Stimulated activated CD4-positive, alpha-beta T cell treated with anti-CD3 and anti-CD28 coated beads, Interleukin-1b, Interleukin-23, amount 100 ng/mL, for 1 hour (primary cell): ENCODE data around the gene CHMP2A.
A peak's percentile ranks its signal among the peaks of the same experiment; 100 is the strongest.

Experiments
- DNase-seq, 2 donors: peaks; one replicate each; pipeline ENCODE4 v3.0.0-alpha.2; 2020; ENCODE audit warnings: low read depth in 2 of 2

Gene CHMP2A

GRCh38 chr19:58569943-58570670 lies 15.2 kb upstream of the CHMP2A start:
- no peak for DNase-seq

GRCh38 chr19:58569191-58569942 lies 14.5 kb upstream of the CHMP2A start:
- DNase-seq = no peak

DNA sequence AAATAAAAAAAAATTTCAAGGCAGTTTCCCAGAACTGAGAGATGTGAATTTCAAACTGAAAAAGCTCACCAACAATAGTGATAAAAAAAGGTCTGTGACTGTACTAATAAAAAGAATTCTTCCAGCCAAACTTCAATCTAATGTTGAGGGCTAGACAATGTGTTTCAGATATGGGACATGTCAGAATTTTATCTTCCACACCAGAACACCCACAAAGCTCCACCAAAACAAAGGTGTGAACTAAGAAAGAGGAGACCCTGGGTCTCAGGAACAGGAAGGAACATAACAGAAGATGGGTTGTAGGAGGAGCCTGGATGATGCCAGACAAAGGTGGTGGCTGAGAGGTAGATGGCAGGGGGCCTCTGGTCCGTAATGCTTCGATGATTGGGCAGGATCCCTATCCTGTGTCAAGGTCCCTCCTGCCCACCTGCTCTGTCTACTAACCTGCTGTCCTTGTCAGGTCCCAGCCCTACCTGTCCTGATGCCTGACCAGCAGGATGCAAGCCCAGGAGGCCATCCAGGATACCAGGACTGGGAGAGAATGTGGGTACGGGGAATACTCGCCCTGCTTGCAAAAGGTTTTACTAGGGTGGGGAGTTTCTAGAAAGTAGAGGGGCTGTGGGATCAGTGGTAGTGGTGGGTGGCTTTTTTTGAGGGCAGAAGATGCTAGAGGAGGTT lies 13.7 kb upstream of the CHMP2A start:
- no peak for DNase-seq

GRCh38 chr19:58566989-58567388 lies 12.1 kb upstream of the CHMP2A start:
- DNase-seq = no peak

GRCh38 chr19:58563823-58564222 lies 8.9 kb upstream of the CHMP2A start:
- no peak for DNase-seq

DNA sequence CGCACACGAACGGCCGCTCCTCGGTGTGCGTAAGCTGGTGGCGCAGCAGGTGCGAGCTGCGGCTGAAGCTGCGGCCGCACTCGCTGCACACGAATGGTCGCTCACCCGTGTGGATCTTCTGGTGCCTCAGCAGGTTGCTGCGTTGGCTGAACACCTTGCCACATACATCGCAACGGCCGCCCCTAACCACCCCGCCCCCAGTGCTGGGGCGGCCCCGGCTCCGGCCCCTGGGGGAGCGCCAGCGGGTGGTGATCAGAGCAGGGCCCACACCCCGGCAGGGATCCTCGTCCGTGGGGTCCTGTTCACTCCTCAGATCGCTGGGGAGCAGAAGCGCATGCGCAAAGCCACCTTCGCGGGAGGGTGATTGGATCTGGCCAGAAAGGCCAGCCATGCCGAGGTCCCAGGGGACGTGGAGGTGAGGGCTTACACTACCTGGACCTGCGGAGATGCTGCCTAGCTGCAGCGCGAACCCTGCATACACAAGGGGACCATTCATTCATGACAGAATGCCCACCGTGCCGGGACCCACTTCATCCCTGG lies 8.2 kb upstream of the CHMP2A start:
- DNase-seq = no peak

- no peak for DNase-seq
These were observed 7.5 kb upstream of the CHMP2A start for GRCh38 chr19:58562122-58563033.

GRCh38 chr19:58561373-58562121 lies 6.6 kb upstream of the CHMP2A start:
- DNase-seq = no peak

DNA sequence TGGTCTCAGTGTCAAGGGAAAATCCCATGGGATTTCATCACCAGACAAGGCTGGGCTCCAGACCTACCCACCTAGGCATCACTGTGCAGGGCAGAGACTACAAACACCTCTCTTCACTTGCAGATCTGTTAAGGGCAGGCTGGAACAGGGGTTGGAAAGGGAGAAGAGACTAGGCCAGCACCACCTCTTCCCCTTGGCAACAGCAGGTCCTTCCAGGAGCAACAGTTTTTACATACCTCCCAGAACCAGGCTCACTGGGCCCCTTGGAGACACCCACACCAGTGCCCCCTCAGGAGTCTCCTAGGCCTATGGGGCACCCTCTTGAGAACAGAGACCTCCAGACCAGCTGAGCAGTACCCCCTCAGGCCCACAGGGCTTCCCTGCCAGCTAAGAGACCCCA lies 6.0 kb upstream of the CHMP2A start:
- DNase-seq = no peak

DNA sequence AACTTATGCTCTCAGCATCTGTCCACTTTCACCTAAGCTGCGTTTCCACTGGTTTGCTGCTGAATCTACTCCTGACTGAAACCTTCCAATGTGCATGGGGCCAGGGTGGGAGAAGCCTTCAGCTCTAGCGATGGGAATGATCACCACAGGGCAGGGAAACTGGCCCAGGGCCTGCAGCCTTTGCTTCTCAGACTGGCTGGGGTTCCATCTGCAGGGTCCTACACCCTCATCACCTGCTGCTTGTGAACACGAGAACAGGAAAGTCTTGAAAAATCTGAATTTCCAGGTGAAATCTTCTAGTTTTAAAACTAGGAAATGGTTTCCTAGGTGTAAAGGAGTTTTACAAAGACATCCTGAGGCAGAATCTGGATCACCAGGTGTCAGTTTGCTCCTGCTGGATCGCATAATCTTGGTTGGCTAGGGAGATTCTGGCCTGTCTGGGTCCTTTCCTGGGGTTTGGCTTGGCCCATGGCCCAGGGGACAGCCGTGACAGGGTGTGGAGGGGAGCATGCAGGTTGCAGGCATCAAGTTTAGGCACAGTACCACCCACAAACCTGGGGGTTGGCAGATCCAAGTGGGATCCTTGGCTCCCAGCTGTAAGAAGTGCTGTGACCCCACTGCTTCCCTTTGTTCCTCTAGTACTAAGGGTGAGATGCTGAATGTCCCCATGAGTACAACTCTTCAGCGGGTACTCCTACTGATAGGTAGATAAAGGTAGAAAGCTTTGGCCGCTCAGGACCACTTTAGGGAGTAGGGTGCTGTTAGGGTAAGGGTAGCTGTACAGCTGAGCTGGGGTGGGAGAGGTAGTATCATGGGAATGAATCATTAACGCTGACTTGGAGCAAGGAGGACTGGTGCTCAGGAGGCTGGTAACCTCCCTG lies 5.3 kb upstream of the CHMP2A start:
- no peak for DNase-seq

DNA sequence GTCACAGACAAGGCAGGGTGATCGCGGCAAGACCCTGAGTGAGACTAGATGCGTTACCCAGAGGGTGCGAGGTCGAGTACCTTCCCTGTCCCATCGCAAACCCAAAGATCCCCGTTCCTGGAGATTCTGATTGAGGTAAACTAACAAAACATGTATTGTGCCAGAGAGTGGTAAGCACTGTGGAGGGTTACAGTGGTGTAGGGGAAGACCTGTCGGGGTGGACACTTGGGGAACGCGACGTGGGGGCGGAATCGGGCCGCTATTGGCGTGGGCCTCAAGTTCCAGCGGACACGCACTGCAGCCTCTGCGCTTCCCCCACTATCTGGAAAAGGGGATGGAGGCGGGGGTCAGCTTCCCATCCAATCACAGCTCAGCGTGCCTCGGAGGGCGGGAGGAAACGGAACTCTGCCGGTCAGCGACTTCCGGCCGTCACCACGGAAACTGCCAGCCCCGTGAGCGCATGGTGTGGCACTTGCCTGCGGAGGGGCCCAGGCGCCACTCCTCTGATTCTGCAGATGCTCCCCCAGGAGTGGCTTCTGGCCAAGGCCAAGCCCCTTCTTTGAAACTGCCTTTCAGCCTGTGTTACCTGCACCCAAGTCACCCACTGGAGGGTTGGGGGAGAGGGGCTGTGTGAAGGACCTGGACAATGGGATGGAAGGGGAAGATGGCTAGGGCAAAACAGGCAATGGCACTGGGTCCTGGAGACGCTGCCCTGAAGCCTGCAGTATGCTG lies 4.5 kb upstream of the CHMP2A start:
- no peak for DNase-seq

DNA sequence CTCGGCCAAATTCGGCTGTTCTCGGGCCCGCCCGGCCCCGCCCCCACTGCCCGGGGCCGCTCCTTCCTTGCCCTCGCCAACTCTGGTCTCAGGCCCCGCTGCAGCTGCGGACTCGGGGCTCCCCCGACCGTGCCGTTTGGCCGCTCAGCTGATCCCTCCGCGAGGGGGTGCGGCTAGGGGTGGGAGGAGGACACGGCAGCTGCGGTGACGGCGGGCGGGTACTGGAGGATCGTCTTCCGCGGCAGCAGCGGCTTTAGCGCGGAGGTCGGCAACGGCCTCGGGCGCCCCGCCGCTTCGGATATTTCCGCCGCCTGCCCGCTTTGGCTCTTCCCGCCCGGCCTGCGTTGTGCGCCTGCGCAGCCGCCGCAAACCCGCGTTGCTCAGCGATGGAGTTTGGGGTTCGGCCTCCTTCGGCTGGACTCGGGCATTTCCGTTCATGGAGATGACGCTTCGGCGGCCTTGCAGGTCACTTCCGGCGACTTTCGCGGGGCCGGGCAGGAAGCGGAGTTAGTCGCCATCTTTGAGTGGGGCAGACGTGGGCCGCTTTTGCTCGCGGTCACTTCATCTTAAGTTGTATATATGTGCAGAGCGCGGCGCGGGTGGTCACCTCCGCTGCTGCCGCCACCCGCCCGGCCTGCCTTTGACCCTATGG lies 3.8 kb upstream of the CHMP2A start:
- DNase-seq = peak; percentile 98 to 99

- DNase-seq = no peak
These were observed 3.2 kb upstream of the CHMP2A start, which contains the start of gene UBE2M for GRCh38 chr19:58558066-58558622. UBE2M (minus strand) TSS chr19:58558611; CDS start chr19:58558381, 230 bp downstream.

DNA sequence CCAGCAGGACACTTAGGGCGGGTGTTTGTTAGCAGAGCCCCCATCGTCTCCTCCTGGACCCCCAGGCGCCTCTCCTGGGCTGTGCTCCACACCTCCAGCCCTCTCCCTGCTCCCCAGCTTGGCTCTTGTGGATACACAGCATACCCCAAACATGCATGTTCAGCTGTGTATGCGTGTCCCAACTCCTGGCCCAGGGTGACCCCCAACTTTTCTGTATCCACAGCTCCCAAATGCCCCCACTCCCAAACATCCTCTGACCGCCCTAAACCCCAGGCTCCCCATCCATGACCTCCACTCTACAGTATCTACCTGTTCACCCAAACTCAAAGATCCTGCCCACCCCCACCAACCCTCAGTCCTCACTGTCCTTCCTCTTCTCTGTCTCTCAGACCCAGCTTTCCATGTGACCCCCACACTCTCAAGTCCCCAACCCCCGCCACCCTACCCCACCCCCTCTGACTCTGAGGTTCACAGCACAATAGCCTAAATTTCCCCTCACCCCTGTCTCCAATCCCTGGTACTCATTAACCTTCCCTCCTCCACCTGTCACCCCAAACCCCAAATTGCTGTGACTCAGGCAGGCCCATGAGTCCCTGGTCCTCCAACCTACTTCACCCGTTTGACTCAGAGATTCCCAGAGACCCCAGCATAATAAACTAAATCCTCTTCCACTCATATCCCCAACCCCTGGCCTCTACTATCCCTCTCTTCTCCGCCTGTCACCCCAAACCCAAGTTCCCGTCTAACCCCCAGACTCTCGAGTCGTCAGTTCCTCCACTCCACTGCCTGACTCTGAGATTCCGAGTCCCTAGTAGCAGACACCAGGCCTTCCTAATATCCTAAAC lies 2.5 kb upstream of the CHMP2A start:
- DNase-seq = no peak

DNA sequence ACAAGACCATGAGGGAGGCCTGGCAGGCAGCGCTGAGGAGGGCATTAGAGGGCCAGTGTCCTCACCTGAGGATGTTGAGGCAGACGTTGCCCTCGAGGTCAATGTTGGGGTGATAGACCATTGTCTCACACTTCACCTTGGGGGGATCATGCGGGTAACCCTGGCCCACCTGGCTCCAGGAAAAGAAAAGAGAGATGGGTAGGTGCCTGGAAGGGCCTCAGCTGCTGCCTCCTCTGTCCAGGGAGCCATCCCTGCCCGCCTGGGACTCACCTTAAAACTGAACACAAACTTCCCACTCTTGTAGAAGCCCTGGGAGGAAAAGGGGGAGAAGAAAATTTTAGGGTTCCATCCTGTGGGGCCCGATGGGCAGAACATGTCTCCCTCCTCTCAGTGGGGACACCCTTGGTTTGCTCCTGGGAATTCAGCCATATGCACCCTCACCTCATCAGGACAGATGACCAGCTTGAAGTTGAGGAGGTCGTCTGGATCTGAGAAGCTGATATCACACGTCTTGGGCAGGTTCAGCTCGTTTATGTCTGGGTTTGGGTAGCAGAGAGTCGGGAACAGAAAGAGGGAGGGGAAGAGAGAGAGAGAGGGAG lies 1.8 kb upstream of the CHMP2A start:
- DNase-seq = no peak

- DNase-seq = no peak
These were observed 1.2 kb upstream of the CHMP2A start for GRCh38 chr19:58555920-58556621.
